CD4-positive, alpha-beta T cell treated with Interleukin-4 for 4 hours (primary cell): Measurements from ENCODE around the gene ZMIZ1.
A peak's percentile ranks its signal among the peaks of the same experiment; 100 is the strongest.

Source experiments
- DNase-seq: peaks from one replicate; pipeline ENCODE4 v3.0.0-alpha.2; 2020

ZMIZ1 gene

DNA sequence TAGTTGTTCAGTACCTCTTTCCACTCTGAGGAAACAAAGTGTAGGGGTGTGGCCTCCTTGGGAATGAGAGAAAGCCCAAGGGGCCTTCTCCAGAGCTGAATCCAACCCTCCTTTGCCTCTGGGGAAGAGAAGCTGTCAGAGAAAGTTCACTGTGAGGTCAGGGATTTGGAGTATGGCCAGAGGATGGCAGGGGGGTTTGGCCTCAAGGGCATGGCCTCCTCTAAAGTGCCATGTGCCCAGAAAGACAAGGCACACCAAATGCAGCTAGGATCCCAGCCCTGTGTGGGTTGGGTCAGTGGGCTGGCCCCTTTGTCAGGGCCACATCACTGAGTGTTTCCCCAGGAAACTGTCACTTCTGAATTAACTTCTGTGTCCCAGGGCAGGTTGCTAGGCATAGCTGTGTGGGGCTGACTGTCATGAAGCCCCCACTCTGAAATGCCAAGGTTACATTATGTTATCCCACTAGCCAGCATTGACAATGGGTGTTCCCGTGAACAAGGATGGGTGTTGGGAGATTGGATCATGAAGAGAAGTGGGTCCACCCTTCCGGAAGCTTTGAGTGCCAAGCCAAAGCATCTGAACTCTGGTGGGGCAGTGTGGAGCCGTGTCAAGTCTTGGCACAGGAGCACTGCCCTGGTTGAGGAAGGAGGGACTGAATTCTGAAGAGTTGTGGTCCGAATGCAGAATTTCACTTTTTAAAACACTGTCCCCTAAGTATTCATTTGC lies 123.3 kb downstream of the ZMIZ1 start:
- no peak for DNase-seq

DNA sequence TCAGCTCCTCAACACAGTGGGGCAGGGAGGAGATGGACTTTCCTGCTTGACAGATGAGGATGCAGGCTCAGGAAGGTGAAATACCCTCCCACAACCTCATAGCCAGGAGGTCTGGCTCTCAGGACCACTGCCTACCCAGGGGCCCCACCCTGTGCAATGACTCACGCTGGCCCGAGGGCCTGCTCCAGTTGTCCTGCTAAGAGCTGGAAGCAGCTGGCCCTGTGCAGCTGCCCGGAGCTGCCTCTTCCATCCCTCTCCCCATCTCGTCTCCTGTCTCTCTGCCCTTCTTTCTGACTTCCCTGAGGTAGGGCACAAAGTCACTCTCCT lies 123.9 kb downstream of the ZMIZ1 start:
- no peak for DNase-seq

- DNase-seq: no peak
Measured at GRCh38 chr10:79193694-79194382, 125.1 kb downstream of the ZMIZ1 start.

DNA sequence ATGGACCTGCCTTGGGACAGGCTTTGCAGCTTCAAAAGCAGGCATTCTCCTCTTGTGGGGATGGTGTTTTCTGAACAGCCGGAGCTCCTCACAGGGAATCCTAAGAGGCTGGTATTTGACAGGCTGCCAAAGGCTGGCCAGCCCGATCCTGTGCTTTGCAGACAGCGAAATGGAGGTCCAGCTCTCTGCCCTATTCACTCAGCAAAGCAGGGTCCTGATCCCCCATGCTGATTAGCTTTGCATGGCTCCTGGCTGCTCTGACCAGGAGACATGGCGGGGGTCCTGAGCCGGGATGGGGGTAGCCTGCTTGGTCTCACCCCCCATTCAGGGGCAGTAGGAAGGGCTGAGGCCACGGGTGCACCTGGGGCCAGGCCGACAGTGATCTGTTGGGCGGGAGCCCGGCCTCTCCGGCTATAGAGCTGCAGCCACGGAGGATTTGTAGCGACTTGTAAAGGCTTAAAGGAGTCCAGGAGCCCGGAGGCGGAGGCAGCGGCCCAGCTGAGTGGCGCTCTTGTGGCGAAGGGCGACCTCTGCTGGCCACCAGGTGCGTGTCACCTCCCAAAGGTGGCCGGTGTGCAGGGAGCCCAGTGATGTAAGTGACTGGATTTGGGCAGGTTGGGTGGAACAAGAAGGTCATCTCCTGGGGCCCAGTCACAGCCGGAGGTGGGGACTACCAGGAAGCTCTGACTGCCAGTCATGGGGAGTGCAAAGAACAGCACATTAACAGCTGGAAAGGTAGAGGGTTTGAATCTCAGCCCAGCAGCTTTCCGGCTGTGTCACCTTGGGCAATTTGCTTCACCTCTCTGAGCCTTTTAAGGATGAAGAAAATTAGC lies 126.5 kb downstream of the ZMIZ1 start:
- peak; percentile 71 for DNase-seq

DNA sequence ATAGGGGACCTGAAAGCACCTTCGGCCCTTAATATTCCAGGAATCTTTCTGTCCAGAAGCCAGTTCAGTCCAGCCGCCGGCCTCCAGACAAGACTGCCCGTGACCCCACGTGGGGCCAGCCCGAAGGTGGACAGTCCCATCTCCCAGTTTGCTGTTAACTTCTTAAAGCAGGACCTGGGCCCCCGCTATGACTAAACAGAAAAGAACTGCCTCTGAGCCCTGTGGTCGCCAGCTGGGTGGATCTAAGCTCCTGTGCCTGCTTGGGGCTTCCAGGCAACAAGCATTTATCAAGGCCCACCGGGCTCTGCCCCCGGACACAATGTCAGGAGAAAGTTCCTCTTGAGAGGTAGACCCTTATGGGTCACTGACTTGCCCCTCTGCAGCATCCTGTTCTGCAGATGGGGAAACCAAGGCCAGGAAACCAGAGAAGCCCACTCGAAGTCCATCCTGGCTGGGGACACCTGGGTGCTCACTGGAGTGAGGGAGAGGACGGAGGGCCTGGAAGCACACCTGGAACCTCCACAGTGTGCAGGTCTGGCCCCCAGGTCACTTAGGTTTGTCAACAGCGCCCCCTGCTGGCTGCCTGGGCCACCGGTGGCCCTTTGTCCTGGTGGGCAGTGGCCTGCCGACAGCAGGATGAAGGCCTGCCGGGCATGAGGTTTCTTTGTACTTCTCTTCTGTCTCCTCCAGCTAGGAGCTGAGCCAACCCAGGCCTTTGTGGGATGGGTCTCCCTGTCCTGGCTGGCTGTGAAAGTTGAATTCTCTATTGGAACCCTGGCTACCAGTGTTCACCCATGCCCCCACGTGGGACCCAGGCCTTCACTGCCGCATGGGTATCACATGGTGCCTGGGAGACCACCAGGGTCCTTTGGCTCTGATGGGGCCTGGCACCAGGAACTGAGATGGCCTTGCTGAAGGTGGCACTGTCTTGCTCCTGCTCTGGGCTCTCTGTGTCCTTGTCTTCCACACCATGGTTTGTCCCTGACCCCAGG lies 128.0 kb downstream of the ZMIZ1 start:
- DNase-seq: peak; percentile 61

DNA sequence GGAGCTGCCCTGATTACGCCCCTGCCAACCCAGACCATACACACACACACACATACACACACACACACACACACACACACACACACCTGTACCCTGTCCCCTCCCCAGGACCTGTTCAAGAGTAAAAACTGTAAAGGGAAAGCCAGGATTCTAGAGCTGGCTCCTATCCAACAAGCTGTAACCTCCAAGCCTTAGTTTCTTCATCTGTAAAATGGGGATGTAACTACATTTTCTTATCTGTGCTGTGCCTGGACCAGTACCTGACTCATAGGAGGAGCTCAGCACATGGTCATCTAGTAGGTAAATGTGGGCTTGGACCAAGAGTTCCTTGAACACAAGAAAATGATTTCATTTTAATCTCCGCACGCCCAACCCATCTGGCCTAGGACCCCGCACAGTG lies 128.8 kb downstream of the ZMIZ1 start:
- DNase-seq: no peak

GRCh38 chr10:79200346-79200745 lies 131.6 kb downstream of the ZMIZ1 start:
- no peak for DNase-seq

DNA sequence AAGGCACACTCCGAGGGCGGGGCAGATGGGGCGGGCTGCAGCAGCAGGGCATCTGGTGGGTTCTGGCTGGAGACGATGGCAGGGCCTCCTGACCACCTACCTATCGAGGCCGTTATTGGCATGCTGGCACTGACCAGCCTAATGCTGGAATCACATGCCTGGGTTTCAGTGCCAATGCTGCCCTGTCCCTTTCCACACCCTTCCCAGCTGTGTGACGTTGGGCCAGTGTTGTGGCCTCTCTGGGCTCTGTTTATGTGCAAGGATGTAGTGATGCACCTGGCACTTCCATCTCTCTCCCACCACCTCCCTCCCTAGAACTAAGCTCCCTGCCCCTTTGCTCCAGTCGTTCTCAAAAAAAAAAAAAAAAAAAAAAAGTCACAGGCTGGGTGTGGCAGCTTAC lies 132.9 kb downstream of the ZMIZ1 start:
- no peak for DNase-seq

- DNase-seq: peak; percentile 4
Measured at GRCh38 chr10:79202188-79203013, 133.6 kb downstream of the ZMIZ1 start.

- DNase-seq: no peak
Measured at GRCh38 chr10:79203014-79203644, 134.4 kb downstream of the ZMIZ1 start.

GRCh38 chr10:79203833-79204232 lies 135.1 kb downstream of the ZMIZ1 start:
- no peak for DNase-seq

DNA sequence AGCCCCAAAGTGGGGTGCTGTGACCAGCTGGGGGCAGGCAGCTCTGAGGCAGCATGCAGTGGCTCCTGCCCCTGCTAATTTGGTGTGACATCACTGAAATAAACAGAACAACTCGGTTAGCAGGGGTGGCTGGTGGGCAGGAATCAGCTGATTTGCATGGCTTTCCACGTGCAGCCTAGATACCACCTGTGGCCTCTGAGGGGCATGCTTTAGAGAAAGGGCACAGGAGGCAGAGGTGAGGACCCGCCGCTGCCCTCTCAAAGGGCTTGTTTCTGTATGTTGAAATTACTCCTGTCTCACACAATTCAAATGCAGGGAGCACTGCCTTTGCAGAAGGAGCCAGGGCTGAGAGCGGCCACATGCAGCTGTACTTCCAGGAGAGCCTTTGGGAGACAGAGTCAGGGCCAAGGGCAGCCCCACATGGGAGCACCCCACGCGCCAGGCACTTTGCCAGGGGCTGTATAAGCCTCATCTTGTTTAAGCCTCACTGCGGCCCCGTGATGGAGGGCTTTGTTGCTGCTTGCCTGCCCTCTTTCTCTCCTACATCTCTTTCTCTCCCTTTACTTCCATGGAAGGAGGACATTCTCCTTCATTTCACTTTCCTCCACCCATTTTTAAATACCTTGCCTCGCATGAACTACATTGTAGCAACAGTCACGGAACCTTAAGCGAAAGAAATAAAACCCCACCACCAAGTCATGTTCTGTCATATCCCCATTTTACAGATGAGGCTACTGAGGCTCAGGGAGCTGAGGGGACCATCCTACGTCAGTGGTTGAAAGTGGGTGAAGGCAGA lies 137.7 kb downstream of the ZMIZ1 start:
- no peak for DNase-seq

- DNase-seq: no peak
Measured at GRCh38 chr10:79207096-79207357, 138.3 kb downstream of the ZMIZ1 start.

GRCh38 chr10:79207726-79208125 lies 139.0 kb downstream of the ZMIZ1 start:
- no peak for DNase-seq

DNA sequence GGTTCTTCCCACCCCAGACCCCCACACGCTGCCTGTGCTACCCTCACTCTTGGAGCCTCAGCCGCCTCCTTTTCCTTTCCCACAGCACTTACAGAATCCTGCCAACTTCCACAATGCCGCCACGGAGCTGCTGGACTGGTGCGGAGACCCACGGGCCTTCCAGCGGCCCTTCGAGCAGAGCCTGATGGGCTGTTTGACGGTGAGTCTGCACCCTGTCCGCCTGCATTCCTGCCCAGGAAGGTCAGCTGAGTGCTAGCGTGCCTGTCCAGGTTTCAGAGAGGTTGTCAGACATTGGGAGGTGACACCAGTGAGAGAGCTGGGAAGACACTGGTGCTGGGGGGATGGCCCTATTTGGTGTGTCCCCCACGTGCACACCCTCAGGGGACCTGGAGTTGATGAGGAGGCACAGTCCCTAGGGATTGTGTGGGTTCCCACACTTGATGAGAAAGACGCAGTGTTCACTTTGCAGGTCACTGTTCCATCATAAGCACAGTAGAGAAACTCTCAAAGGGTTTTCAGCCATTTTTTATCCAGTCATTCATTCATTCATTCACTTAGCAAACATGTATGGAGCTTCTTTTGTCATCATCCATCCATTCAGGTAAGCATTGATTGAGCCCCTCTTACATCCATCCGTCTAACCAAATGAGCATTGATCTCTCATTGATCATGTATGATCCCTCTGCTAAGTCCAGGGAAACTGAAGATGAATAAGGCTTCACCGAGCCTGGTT lies 139.7 kb downstream of the ZMIZ1 start:
- no peak for DNase-seq

DNA sequence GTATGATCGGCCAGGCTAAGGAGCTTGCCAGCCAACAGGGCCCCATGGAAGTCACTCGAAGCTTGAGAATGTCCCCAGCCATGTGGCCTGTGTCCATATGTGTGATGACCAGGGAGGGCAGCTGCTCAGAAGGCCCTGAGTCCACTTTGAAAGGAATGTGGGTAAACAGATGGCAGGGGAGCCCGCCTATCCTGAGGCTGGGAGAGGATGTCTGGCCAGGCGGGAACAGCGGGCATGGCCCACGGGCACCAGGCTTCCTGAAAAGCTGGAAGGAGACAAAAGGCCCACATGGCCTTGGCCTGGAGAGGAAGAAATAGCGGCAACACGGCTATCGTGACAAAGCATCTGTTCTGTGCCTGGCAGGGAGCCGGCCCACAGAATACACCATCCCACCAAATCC lies 140.6 kb downstream of the ZMIZ1 start:
- no peak for DNase-seq

- no peak for DNase-seq
Measured at GRCh38 chr10:79209831-79210230, 141.1 kb downstream of the ZMIZ1 start.

DNA sequence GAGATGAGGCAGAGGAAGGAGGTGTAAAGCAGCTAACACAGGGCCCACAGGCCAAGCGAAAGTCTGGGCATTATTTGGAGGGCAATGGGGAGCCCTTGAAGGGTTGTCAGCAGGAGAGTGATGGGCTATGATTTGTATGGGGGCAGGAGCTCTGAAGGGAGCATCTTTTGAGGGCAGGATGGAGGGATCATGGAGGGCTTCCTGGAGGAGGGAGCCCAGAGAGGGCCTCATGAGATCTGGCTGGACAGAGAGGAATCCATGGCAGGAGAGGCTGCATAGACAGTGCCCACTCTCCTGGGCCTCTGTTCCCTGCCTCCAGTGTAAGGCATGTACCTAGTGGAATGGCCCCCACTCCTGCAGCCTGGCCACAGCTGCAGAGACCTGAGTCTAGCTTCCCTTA lies 141.9 kb downstream of the ZMIZ1 start:
- DNase-seq: no peak

DNA sequence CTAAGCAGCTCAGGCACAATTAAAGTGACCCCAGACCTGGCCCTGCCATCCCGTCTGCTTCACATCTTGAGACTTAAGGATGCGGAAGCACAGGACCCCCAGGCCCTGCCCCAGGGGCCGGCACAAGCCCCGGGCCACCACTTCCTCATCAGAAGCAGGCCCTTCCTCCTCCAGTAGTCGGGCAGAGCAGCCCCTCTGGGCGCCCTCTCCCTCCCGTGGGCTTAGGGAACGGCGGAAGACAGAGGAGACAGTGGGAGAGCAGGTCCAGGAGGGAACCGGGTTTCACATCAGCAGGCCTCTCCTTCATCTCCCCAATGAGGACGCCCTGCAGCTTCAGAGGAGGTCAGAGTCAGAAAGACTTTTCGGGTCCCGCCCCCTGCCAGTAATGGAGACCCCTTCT lies 142.8 kb downstream of the ZMIZ1 start:
- no peak for DNase-seq

GRCh38 chr10:79215531-79215930 lies 146.8 kb downstream of the ZMIZ1 start:
- no peak for DNase-seq
